NCI-H2107 treated with DMSO at 0.1 percent for 48 hours (cell line): ENCODE measurements around the gene CTDSP1.

Experiments used
- DNase-seq: peaks from one replicate; lab custom pipeline; 2025; ENCODE audit not compliant: unreplicated experiment; lab: John Stamatoyannopoulos, UW

The CTDSP1 gene

GRCh38 chr2:218382785-218383184 is 16.9 kb upstream of the CTDSP1 start:
- no peak for DNase-seq

- DNase-seq = no peak
These were observed 15.7 kb upstream of the CTDSP1 start for GRCh38 chr2:218383892-218384519.

DNA sequence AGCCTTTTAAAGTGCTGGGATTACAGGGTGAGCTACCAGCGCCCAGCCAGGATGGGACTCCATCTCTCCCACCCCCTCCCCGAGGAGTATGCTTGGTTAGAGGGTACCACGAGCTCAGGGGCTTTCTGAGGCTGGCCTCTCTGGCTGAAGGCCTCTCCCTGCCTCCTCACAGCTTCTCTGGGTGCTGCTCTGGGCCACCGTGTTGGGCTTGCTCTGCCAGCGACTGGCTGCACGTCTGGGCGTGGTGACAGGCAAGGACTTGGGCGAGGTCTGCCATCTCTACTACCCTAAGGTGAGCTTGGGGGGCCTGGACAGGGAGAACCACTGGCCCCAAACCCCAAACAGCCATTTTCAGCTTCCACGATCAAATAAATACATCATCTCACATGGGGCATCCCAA is 14.7 kb upstream of the CTDSP1 start:
- DNase-seq = no peak

- DNase-seq = no peak
These were observed 12.9 kb upstream of the CTDSP1 start for GRCh38 chr2:218386505-218387368.

DNA sequence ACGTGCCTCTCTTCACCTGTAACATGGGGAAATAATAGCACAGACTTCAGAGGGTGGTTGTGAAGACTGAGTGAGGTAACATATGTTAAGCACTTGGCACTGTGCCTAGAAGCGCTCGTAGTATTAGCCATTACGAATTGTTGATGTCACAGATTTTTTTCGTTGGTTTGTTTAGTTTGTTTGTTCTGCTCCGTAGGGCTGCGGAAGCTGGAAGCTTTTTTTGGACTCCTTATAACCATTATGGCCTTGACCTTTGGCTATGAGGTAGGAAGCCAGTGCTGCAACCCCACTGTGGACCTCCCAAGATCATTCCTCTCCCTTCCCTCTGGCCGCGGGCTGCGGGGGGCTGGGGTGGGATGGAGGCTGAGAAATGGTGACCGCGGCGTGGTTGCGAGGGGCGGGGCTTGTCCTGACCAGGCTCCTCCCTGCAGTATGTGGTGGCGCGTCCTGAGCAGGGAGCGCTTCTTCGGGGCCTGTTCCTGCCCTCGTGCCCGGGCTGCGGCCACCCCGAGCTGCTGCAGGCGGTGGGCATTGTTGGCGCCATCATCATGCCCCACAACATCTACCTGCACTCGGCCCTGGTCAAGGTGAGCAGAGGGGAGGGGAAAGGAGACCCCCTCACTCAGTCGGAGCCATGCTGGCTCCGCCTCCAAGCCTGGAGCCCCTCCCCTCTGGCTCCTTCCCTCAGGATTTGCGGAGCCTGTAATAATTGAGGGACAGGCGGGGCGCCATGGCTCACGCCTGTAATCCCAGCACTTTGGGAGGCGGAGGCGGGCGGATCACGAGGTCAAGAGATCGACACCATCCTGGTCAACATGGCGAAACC is 12.1 kb upstream of the CTDSP1 start:
- DNase-seq = peak; percentile 61

DNA sequence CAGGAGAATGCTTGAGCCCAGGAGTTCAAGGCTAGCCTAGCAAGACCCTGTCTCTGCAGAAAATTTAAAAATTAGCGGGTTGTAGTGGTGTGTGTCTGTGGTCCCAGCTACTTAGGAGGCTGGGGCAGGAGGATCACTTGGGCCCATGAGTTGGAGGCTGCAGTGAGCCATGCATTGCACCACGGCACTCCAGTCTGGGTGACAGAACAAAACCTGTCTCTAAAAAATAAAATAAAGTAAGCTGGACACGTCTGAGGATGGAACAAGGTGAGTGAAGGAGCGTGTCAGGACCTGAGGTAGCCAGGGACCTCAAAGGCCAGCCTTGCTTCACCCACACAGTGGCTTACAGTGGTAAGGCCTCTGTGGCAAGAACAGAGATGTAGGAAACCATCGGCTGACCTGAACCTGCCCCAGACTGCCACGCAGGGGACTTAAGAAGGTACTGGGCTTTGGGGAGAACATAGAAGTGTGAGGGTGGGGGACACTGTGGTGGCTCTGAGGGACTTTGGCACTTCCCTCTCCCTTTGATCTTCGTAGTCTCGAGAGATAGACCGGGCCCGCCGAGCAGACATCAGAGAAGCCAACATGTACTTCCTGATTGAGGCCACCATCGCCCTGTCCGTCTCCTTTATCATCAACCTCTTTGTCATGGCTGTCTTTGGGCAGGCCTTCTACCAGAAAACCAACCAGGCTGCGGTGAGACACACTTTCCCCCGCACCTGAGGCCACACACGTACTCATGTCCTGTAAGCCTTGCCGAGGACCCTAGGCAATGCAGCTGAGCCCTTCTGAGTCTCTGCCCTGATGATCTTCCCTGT is 10.1 kb upstream of the CTDSP1 start:
- no peak for DNase-seq

DNA sequence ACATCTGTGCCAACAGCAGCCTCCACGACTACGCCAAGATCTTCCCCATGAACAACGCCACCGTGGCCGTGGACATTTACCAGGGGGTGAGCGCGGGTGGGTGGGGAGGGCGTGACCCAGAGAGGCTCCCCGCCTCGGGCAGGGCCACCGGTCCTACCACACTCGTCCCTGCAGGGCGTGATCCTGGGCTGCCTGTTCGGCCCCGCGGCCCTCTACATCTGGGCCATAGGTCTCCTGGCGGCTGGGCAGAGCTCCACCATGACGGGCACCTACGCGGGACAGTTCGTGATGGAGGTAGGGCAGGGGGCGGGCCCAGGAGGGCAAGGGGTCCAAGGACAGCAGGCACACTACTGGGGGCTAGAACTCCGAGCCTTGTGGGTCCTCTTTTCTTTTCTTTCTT is 8.5 kb upstream of the CTDSP1 start:
- no peak for DNase-seq

DNA sequence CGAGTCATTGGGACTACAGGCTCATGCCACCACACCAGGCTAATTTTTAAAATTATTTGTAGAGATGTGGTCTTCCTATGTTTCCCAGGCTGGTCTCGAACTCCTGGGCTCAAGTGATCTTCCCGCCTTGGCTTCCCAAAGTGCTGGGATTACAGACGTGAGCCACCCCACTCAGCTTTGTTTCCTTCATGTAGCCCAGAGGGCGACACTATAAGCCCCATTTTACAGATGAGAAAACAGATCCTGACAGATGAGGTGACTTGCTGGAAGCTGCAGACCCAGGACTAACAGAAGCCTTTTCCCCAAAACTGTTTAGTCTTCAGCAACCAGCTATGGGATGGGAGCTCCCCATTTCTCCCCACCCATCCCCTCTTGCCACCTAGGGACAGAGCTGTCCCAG is 7.2 kb upstream of the CTDSP1 start:
- DNase-seq = no peak

GRCh38 chr2:218392891-218393462 is 6.7 kb upstream of the CTDSP1 start:
- DNase-seq = no peak

GRCh38 chr2:218393750-218394290 is 5.8 kb upstream of the CTDSP1 start:
- DNase-seq = no peak

GRCh38 chr2:218394298-218395089 is 5.2 kb upstream of the CTDSP1 start:
- no peak for DNase-seq

DNA sequence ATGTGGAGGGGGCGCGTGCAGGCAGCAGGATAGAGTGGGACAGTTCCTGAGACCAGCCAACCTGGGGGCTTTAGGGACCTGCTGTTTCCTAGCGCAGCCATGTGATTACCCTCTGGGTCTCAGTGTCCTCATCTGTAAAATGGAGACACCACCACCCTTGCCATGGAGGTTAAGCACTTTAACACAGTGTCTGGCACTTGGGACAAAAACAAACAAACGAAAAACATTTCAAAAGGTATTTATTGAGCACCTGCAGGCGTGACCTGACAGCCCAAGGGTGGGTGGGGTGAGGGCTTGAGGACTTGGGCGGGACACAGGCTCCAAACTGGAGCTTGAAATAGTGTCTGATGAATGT is 4.6 kb upstream of the CTDSP1 start:
- no peak for DNase-seq

DNA sequence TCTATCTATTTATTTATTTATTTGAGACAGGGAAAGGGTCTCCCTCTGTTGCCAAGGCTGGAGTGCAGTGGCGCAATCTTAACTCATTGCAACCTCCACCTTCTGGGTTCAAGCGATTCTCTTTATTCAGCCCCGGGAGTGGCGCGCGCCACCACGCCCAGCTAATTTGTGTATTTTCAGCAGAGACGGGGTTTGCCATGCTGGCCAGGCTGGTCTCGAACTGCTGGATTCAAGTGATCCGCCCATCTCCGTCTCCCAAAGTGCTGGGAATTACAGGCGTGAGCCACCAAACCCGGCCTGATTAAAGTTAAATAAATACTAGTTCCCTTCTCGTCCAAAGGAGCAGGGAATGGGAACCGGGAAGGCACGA is 4.2 kb upstream of the CTDSP1 start:
- DNase-seq = no peak

- peak; percentile 53 for DNase-seq
These were observed 3.6 kb upstream of the CTDSP1 start for GRCh38 chr2:218395826-218396687.

- DNase-seq = peak; percentile 42
These were observed 2.8 kb upstream of the CTDSP1 start for GRCh38 chr2:218396688-218397462.

GRCh38 chr2:218397463-218397819 is 2.2 kb upstream of the CTDSP1 start:
- DNase-seq = no peak

DNA sequence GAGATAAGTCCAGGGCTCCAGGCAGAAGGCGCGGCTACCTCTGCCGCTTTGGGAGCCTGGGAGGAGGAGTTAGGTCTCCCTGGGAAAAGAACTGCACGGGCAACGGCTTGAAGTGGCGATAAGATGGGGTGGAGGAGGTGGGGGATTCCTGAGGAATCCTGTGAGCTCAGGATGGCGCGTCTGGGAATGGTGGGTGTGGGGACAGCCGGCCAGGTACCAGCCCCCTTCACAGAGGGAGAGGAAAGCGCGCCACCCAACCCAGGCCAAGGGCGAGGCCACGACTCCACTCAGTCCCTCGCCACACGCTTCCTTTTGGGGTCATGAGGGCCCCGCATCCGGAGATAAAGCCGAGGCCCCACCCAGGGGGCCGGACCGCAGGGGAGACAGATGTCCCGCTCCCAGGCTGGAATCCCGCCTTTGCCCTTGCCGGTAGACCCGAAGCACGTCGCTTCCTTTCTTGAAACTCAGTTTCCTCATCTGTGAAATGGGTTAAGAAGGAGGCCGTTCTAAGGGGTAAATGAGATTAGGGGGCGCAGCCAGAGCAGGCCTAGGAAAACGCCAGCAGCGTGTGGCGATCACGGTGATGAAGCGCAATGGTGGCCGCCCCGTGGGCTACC is 1.7 kb upstream of the CTDSP1 start:
- DNase-seq = no peak
